ENCODE measurements around the gene DLG2.

Gene DLG2

GRCh38 chr11:84250834-84251613 lies 1376.1 kb downstream of the DLG2 start:
- Histone ChIP-seq H3K27ac (ENCODE audit: insufficient read depth, low read depth, low read length, poor library complexity, severe bottlenecking) (no peak overlapping the region), H3K36me3 (ENCODE audit: control insufficient read depth, insufficient read depth, low read length) (no peaks in the 10 kb centered on the region), H3K27me3 (ENCODE audit: control insufficient read depth, insufficient read depth, low read length, poor library complexity, severe bottlenecking) (no peaks in the 10 kb centered on the region), H3K9me3 (ENCODE audit: control insufficient read depth, low read length) (no peaks in the 10 kb centered on the region), H3K4me3 (ENCODE audit: insufficient read depth, low read depth, low read length) (no peak overlapping the region), H3K4me1 (ENCODE audit: control insufficient read depth, insufficient read depth, low read length) (no peaks in the 10 kb centered on the region)
- no CpG with 5 or more reads among the region's 2 CpGs for WGBS, 2 experiments

GRCh38 chr11:84249344-84250135 lies 1377.6 kb downstream of the DLG2 start:
- no peaks in the 10 kb centered on the region for H3K27me3 ChIP-seq (ENCODE audit: control insufficient read depth, insufficient read depth, low read length, poor library complexity, severe bottlenecking)
- WGBS, 2 experiments = 83 to 85% methylated on average over 4 of the region's 4 CpGs
- H3K4me1 ChIP-seq (ENCODE audit: control insufficient read depth, insufficient read depth, low read length) = no peaks in the 10 kb centered on the region
- no peak overlapping the region for H3K4me3 ChIP-seq (ENCODE audit: insufficient read depth, low read depth, low read length)
- H3K36me3 ChIP-seq (ENCODE audit: control insufficient read depth, insufficient read depth, low read length) = no peaks in the 10 kb centered on the region
- no peaks in the 10 kb centered on the region for H3K9me3 ChIP-seq (ENCODE audit: control insufficient read depth, low read length)
- H3K27ac ChIP-seq (ENCODE audit: insufficient read depth, low read depth, low read length, poor library complexity, severe bottlenecking) = no peak overlapping the region

DNA sequence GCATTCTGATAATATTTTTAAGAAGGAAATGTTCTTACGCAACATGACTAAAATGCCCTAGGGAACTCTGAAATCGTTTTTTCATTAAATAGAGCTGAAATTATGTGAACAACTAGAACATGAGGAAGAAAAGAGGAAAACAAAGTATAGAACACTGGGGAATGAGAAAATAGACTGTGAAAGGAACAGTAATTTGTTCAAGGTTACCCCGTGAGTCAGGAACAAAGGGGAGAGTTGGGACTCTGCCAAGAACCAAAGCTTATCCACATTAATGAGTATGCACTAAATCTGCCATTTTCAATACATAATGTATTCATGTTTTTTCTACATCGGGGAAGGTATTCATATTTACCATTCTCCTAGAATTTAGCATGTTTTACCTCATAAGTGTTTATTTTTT lies 1379.2 kb downstream of the DLG2 start:
- Histone ChIP-seq H3K9me3 (ENCODE audit: control insufficient read depth, low read length) (no peaks in the 10 kb centered on the region), H3K27ac (ENCODE audit: insufficient read depth, low read depth, low read length, poor library complexity, severe bottlenecking) (no peak overlapping the region), H3K27me3 (ENCODE audit: control insufficient read depth, insufficient read depth, low read length, poor library complexity, severe bottlenecking) (no peaks in the 10 kb centered on the region), H3K4me1 (ENCODE audit: control insufficient read depth, insufficient read depth, low read length) (no peaks in the 10 kb centered on the region), H3K4me3 (ENCODE audit: insufficient read depth, low read depth, low read length) (no peak overlapping the region), H3K36me3 (ENCODE audit: control insufficient read depth, insufficient read depth, low read length) (no peaks in the 10 kb centered on the region)
- 86 to 88% methylated on average over 4 of the region's 4 CpGs for WGBS, 2 experiments

- H3K9me3 ChIP-seq (ENCODE audit: control insufficient read depth, low read length) = no peaks in the 10 kb centered on the region
- H3K27me3 ChIP-seq (ENCODE audit: control insufficient read depth, insufficient read depth, low read length, poor library complexity, severe bottlenecking) = no peaks in the 10 kb centered on the region
- H3K36me3 ChIP-seq (ENCODE audit: control insufficient read depth, insufficient read depth, low read length) = no peaks in the 10 kb centered on the region
- H3K4me1 ChIP-seq (ENCODE audit: control insufficient read depth, insufficient read depth, low read length) = no peaks in the 10 kb centered on the region
- no peak overlapping the region for H3K4me3 ChIP-seq (ENCODE audit: insufficient read depth, low read depth, low read length)
- 94 to 96% methylated on average over 1 of the region's 1 CpG for WGBS, 2 experiments
- no peak overlapping the region for H3K27ac ChIP-seq (ENCODE audit: insufficient read depth, low read depth, low read length, poor library complexity, severe bottlenecking)
Measured at GRCh38 chr11:84247129-84247528, 1380.0 kb downstream of the DLG2 start.

- H3K27me3 ChIP-seq (ENCODE audit: control insufficient read depth, insufficient read depth, low read length, poor library complexity, severe bottlenecking) = no peaks in the 10 kb centered on the region
- H3K36me3 ChIP-seq (ENCODE audit: control insufficient read depth, insufficient read depth, low read length) = no peaks in the 10 kb centered on the region
- 90 to 95% methylated on average over 2 of the region's 3 CpGs for WGBS, 2 experiments
Measured at GRCh38 chr11:84243629-84244263, 1383.4 kb downstream of the DLG2 start.

GRCh38 chr11:84241343-84242131 lies 1385.6 kb downstream of the DLG2 start:
- 86 to 94% methylated on average over 4 to 5 of the region's 5 CpGs for WGBS, 2 experiments
- no peak overlapping the region for H3K27ac ChIP-seq (ENCODE audit: insufficient read depth, low read depth, low read length, poor library complexity, severe bottlenecking)

More at GRCh38 chr11:84243629-84244263, 1383.4 kb downstream of the DLG2 start:
- Histone ChIP-seq H3K27ac (ENCODE audit: insufficient read depth, low read depth, low read length, poor library complexity, severe bottlenecking) (no peak overlapping the region), H3K9me3 (ENCODE audit: control insufficient read depth, low read length) (no peaks in the 10 kb centered on the region), H3K4me1 (ENCODE audit: control insufficient read depth, insufficient read depth, low read length) (no peaks in the 10 kb centered on the region), H3K4me3 (ENCODE audit: insufficient read depth, low read depth, low read length) (no peak overlapping the region)

GRCh38 chr11:84240847-84241246 lies 1386.3 kb downstream of the DLG2 start:
- H3K27me3 ChIP-seq (ENCODE audit: control insufficient read depth, insufficient read depth, low read length, poor library complexity, severe bottlenecking) = no peaks in the 10 kb centered on the region
- H3K4me1 ChIP-seq (ENCODE audit: control insufficient read depth, insufficient read depth, low read length) = no peaks in the 10 kb centered on the region
- H3K4me3 ChIP-seq (ENCODE audit: insufficient read depth, low read depth, low read length) = no peak overlapping the region
- H3K27ac ChIP-seq (ENCODE audit: insufficient read depth, low read depth, low read length, poor library complexity, severe bottlenecking) = no peak overlapping the region
- 75 to 92% methylated on average over 1 of the region's 1 CpG for WGBS, 2 experiments
- no peaks in the 10 kb centered on the region for H3K9me3 ChIP-seq (ENCODE audit: control insufficient read depth, low read length)
- H3K36me3 ChIP-seq (ENCODE audit: control insufficient read depth, insufficient read depth, low read length) = no peaks in the 10 kb centered on the region

More at GRCh38 chr11:84241343-84242131, 1385.6 kb downstream of the DLG2 start:
- Histone ChIP-seq H3K9me3 (ENCODE audit: control insufficient read depth, low read length) (no peaks in the 10 kb centered on the region), H3K36me3 (ENCODE audit: control insufficient read depth, insufficient read depth, low read length) (no peaks in the 10 kb centered on the region), H3K27me3 (ENCODE audit: control insufficient read depth, insufficient read depth, low read length, poor library complexity, severe bottlenecking) (no peaks in the 10 kb centered on the region), H3K4me3 (ENCODE audit: insufficient read depth, low read depth, low read length) (no peak overlapping the region), H3K4me1 (ENCODE audit: control insufficient read depth, insufficient read depth, low read length) (no peaks in the 10 kb centered on the region)

DNA sequence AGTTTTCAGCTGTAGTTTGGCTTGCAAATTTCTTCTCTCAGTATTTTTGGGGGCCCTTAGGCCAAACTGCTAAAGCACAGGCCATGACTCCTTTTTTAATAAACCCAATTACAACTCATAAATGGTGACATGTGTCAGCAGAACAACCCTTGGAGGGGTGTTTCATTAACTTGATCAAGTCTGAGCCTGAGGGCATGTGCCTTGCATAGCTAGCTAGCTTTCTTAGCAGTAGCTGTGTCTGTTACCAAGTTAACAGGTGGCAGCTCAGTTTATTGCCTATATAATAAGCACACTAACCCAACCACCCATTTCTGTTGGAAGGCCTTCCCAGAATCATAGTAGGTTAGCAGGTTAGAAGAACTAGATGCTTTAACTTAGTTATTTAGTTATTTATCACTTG lies 1390.7 kb downstream of the DLG2 start:
- no peaks in the 10 kb centered on the region for H3K9me3 ChIP-seq (ENCODE audit: control insufficient read depth, low read length)

DNA sequence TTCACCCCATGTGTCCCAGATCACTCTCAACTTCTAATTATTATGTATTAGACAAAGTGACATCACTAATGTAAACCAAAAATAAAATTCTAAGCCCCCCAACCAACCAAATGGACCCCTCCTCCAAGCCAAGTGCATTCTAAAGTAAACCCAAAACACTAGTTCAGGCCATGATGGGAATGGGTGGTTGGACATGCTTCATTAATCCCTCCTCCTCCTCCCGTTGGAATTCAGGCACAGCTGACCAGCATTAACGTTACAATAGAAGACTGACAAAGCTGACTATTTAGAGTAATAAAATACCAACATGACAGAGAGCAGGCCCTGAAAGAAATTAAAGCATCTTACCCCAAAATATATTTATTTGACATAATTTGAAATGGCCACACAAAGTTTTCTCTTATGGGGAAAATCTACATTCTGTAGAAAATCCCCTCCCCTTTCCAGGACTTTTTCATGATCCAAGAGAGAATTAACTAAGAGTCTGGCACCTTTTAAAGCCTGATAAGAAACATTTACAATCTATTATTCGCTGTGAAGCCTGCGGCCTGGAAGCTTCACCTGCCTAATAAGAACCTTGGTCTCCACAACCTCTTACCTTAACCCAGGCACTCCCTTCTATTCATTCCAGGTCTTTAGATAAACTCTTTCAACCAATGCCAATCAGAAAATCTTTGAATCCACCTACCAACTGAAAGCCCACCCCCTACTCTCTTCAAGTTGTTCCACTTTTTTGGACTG lies 1392.5 kb downstream of the DLG2 start:
- Histone ChIP-seq H3K27me3 (ENCODE audit: control insufficient read depth, insufficient read depth, low read length, poor library complexity, severe bottlenecking) (no peaks in the 10 kb centered on the region), H3K27ac (ENCODE audit: insufficient read depth, low read depth, low read length, poor library complexity, severe bottlenecking) (no peak overlapping the region), H3K9me3 (ENCODE audit: control insufficient read depth, low read length) (no peaks in the 10 kb centered on the region), H3K4me3 (ENCODE audit: insufficient read depth, low read depth, low read length) (no peak overlapping the region), H3K4me1 (ENCODE audit: control insufficient read depth, insufficient read depth, low read length) (peaks cover 7% of the 10 kb centered on the region), H3K36me3 (ENCODE audit: control insufficient read depth, insufficient read depth, low read length) (no peaks in the 10 kb centered on the region)
- WGBS, 2 experiments = 60 to 70% methylated on average over 3 to 4 of the region's 4 CpGs

More for the DNA sequence above, 1390.7 kb downstream of the DLG2 start:
- H3K36me3 ChIP-seq (ENCODE audit: control insufficient read depth, insufficient read depth, low read length) = no peaks in the 10 kb centered on the region
- no peak overlapping the region for H3K27ac ChIP-seq (ENCODE audit: insufficient read depth, low read depth, low read length, poor library complexity, severe bottlenecking)
- peaks cover 7% of the 10 kb centered on the region for H3K4me1 ChIP-seq (ENCODE audit: control insufficient read depth, insufficient read depth, low read length)
- no peak overlapping the region for H3K4me3 ChIP-seq (ENCODE audit: insufficient read depth, low read depth, low read length)
- H3K27me3 ChIP-seq (ENCODE audit: control insufficient read depth, insufficient read depth, low read length, poor library complexity, severe bottlenecking) = no peaks in the 10 kb centered on the region
